Endothelial cell of umbilical vein (primary cell): ENCODE results near the gene GPR42. TPM values are rescaled to one million over a fixed set of nuclear protein-coding genes. Genes with fewer than 3 reads are reported as not detected.

Source experiments
- BruUV-seq: library from RNA; stranded (reverse); fragments of 400-500 nt; replicated peaks from 2 replicates; lab custom pipeline; 2021; lab: Mats Ljungman, UMichigan
- CTCF ChIA-PET: fragments of 300-600, 350-600 bp; sonication (Branson Sonifier 250); formaldehyde crosslinking; loops from one replicate; lab custom pipeline; 2021; ENCODE audit warnings: antibody characterized with exemption, inconsistent platforms; lab: Charles Lee
- POLR2A ChIA-PET: fragments of 300-600, 350-600 bp; sonication (Branson Sonifier 250); formaldehyde crosslinking; loops from one replicate; lab custom pipeline; 2021; ENCODE audit warnings: antibody characterized with exemption, inconsistent platforms; lab: Charles Lee
- DNase-seq: peaks from one replicate; pipeline ENCODE4 v3.0.0-alpha.2; 2011; ENCODE audit warnings: low read depth, low spot score
- FAIRE-seq: peaks from 2 replicates; lab custom pipeline; 2011; peaks lifted over from hg19 to GRCh38; lab: Jason Lieb, UNC
- H2AFZ ChIP-seq: 2 replicates; pipeline ENCODE4 v1.6.0; 2012; ENCODE audit warnings: low read depth, low read length, control low read depth, inconsistent platforms
- H3K27ac ChIP-seq: 2 replicates; pipeline ENCODE4 v1.5.1; 2011; ENCODE audit warnings: low read depth, mild to moderate bottlenecking, control low read depth, low read length, moderate library complexity; ENCODE audit not compliant: insufficient read depth
- H3K27me3 ChIP-seq, 2 experiments: 2 replicates each; pipeline versions ENCODE4 v1.6.0 to v1.6.1; 2011; ENCODE audit warnings: low read length in 2 of 2, mixed read lengths in 1 of 2; ENCODE audit not compliant: control insufficient read depth in 2 of 2, insufficient read depth in 2 of 2
- H3K36me3 ChIP-seq, 2 experiments: 2 replicates in 1 of 2; 3 replicates in 1 of 2; pipeline ENCODE4 v1.5.1; 2011; ENCODE audit warnings: low read length in 2 of 2, mild to moderate bottlenecking in 1 of 2, moderate library complexity in 1 of 2; ENCODE audit not compliant: control insufficient read depth in 2 of 2, insufficient read depth in 2 of 2; ENCODE audit errors: extremely low read depth in 1 of 2
- H3K4me1 ChIP-seq: 3 replicates; pipeline ENCODE4 v1.5.1; 2011; ENCODE audit warnings: mild to moderate bottlenecking, low read length; ENCODE audit not compliant: control insufficient read depth, insufficient read depth; ENCODE audit errors: extremely low read depth
- H3K4me2 ChIP-seq: 2 replicates; pipeline ENCODE4 v1.6.1; 2011; ENCODE audit warnings: low read length, control low read depth, mixed read lengths; ENCODE audit not compliant: insufficient read depth
- H3K4me3 ChIP-seq, 3 experiments: fragments of 200-600 bp in 1 of 3; sonication (generic), shearing (Covaris generic) in 1 of 3; replicated peaks in 1 of 3; 2 replicates each; pipeline ENCODE4 v1.5.1; 2011 to 2016; ENCODE audit warnings: control low read depth in 3 of 3, low read length in 3 of 3, mild to moderate bottlenecking in 2 of 3, inconsistent platforms in 1 of 3, low read depth in 1 of 3, moderate library complexity in 1 of 3; ENCODE audit not compliant: insufficient read depth in 1 of 3
- H3K79me2 ChIP-seq: 2 replicates; pipeline ENCODE4 v1.6.0; 2012; ENCODE audit warnings: low read length, inconsistent platforms; ENCODE audit not compliant: control insufficient read depth, insufficient read depth
- H3K9ac ChIP-seq: replicated peaks from 2 replicates; pipeline ENCODE3; 2011; ENCODE audit warnings: low read length, control low read depth; ENCODE audit not compliant: insufficient read depth; ENCODE audit errors: extremely low read depth
- H3K9me1 ChIP-seq: replicated peaks from 3 replicates; pipeline ENCODE4 v1.6.0; 2011; ENCODE audit warnings: mild to moderate bottlenecking, low read length; ENCODE audit not compliant: control insufficient read depth, insufficient read depth; ENCODE audit errors: extremely low read depth
- H3K9me3 ChIP-seq: replicated peaks from 2 replicates; pipeline ENCODE4 v1.5.1; 2012; ENCODE audit warnings: low read length, inconsistent platforms; ENCODE audit not compliant: control insufficient read depth, insufficient read depth
- H4K20me1 ChIP-seq: replicated peaks from 2 replicates; pipeline ENCODE3; 2011; ENCODE audit warnings: mild to moderate bottlenecking, low read length; ENCODE audit not compliant: control insufficient read depth, insufficient read depth; ENCODE audit errors: extremely low read depth
- EZH2 ChIP-seq: IDR thresholded peaks from 2 replicates; pipeline ENCODE4 v1.6.1; 2012; ENCODE audit warnings: borderline replicate concordance, low read depth, mild to moderate bottlenecking, moderate library complexity, low read length, inconsistent platforms; ENCODE audit not compliant: severe bottlenecking
- FOS ChIP-seq: IDR thresholded peaks from 2 replicates; pipeline ENCODE4 v1.6.1; 2011; ENCODE audit warnings: mild to moderate bottlenecking, low read length, moderate library complexity, borderline replicate concordance; ENCODE audit not compliant: insufficient read depth
- GATA2 ChIP-seq: IDR thresholded peaks from 2 replicates; pipeline ENCODE4 v1.7.0; 2011; ENCODE audit warnings: low read depth, mild to moderate bottlenecking, moderate library complexity, mixed read lengths, low read length; ENCODE audit not compliant: insufficient read length, insufficient read depth
- JUN ChIP-seq: IDR thresholded peaks from 2 replicates; pipeline ENCODE4 v1.6.1; 2011; ENCODE audit warnings: borderline replicate concordance, low read depth; ENCODE audit not compliant: insufficient read length, insufficient read depth
- MAX ChIP-seq: IDR thresholded peaks from 2 replicates; pipeline ENCODE4 v1.6.1; 2011; ENCODE audit not compliant: insufficient read depth, insufficient read length
- MYC ChIP-seq: IDR thresholded peaks from one replicate; pipeline ENCODE4 v1.6.1; 2011; ENCODE audit warnings: mild to moderate bottlenecking, low read depth, low read length
- POLR2A ChIP-seq: IDR thresholded peaks from 2 replicates; pipeline ENCODE4 v1.6.1; 2012; ENCODE audit warnings: low read depth, mild to moderate bottlenecking, control low read depth, low read length
- POLR2AphosphoS5 ChIP-seq: IDR thresholded peaks from 2 replicates; pipeline ENCODE4 v1.6.1; 2012; ENCODE audit warnings: low read depth, mild to moderate bottlenecking, control low read depth, low read length, moderate library complexity; ENCODE audit not compliant: insufficient read depth
- dilution Hi-C: fragments of 300-500 bp; cut with MboI; formaldehyde crosslinking; loops from one replicate; pipeline ENCODE4 v1.15.0; 2019; ENCODE audit warnings: low sequenced_read_pairs; ENCODE audit not compliant: extremely low pct_ligation_motif_present
- intact Hi-C: fragments of 100-400 bp; cut with micrococcal nuclease; formaldehyde crosslinking; loops from one replicate; pipeline ENCODE4 v1.10.0; 2022
- polyA plus RNA-seq, 4 experiments: library from polyadenylated mRNA; depleted of rRNA in 3 of 4; stranded (reverse) in 3 of 4; unstranded in 1 of 4; fragments of >200 nt; gene quantifications; 2 replicates each; pipeline versions ENCODE4 v1.2.1 to v1.2.3, GENCODE V29; 2011 to 2012; ENCODE audit warnings: missing spikeins in 1 of 4
- total RNA-seq: library from RNA; stranded (reverse); gene quantifications from 2 replicates; pipeline ENCODE4 v1.2.3, GENCODE V29; 2021
- TF ChIP-seq, protein P1 (sequence below), 2 donors: IDR thresholded peaks; 1 replicate in 1 of 2; 2 replicates in 1 of 2; pipeline ENCODE4 v1.5.1; 2011; ENCODE audit warnings: low read length in 2 of 2, mild to moderate bottlenecking in 2 of 2, moderate library complexity in 2 of 2, control low read depth in 1 of 2, inconsistent platforms in 1 of 2, low read depth in 1 of 2; ENCODE audit not compliant: insufficient read depth in 1 of 2; ENCODE audit errors: extremely low read depth in 1 of 2

GPR42 gene
- total and polyA plus RNA-seq, 2 donors (not counting 3 experiments of a cell fraction or from before 2014, with no cell fraction given), result not detected

GRCh38 chr19:35363001-35363590, 7.8 kb upstream of the GPR42 start:
- Histone ChIP-seq H3K9me1 (no peaks in the 10 kb centered on the region), H3K4me1 (no peaks in the 10 kb centered on the region), H3K27ac (no peak overlapping the region), H3K4me3 (no peak overlapping the region), H2AFZ (no peak overlapping the region), H4K20me1 (no peaks in the 10 kb centered on the region), H3K27me3 (peaks cover 0 to 2% of the 10 kb centered on the region in 2 experiments), H3K36me3 (no peaks in the 10 kb centered on the region), H3K4me2 (no peak overlapping the region), H3K9ac (no peak overlapping the region), H3K79me2 (no peaks in the 10 kb centered on the region), H3K9me3 (no peaks in the 10 kb centered on the region)
- ChIA-PET CTCF (interaction anchor here (0.6 to 1.2 kb wide), 3 partner anchors 8 to 12 kb away, joined by 3 read pairs; no protein-coding TSS in a partner anchor), POLR2A (no interaction called here)
- BruUV-seq, result no TSS peak
- intact Hi-C loops, result no loop called here
- dilution Hi-C loops, result no loop called here
- TF ChIP-seq EZH2 (no peak), JUN (no peak), FOS (no peak), GATA2 (no peak), MAX (no peak), POLR2AphosphoS5 (no peak), MYC (no peak), POLR2A (no peak)
- TF ChIP-seq, protein P1, sequence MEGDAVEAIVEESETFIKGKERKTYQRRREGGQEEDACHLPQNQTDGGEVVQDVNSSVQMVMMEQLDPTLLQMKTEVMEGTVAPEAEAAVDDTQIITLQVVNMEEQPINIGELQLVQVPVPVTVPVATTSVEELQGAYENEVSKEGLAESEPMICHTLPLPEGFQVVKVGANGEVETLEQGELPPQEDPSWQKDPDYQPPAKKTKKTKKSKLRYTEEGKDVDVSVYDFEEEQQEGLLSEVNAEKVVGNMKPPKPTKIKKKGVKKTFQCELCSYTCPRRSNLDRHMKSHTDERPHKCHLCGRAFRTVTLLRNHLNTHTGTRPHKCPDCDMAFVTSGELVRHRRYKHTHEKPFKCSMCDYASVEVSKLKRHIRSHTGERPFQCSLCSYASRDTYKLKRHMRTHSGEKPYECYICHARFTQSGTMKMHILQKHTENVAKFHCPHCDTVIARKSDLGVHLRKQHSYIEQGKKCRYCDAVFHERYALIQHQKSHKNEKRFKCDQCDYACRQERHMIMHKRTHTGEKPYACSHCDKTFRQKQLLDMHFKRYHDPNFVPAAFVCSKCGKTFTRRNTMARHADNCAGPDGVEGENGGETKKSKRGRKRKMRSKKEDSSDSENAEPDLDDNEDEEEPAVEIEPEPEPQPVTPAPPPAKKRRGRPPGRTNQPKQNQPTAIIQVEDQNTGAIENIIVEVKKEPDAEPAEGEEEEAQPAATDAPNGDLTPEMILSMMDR (IDR thresholded peaks at IDR 0.05; ENCODE audit: extremely low read depth in 1 of 2, insufficient read depth in 1 of 2, low read depth in 1 of 2, low read length in 2 of 2), result no peak
- DNase-seq (no peak), FAIRE-seq (no peak)
